Measurements from ENCODE around the gene TNFRSF8. TPM values are rescaled to one million over a fixed set of nuclear protein-coding genes. Genes with fewer than 3 reads are reported as not detected.
"Not testable (repeated sequence)": the region's sequence is repeated elsewhere in the genome, so short reads cannot be mapped to it uniquely, and the experiment has no call there.

The TNFRSF8 gene
- total RNA-seq, 1 experiment from 2014 or later, result not detected

- no peak for ATAC-seq
- BruUV-seq (replicated peaks), result no TSS peak
- H3K9ac ChIP-seq (ENCODE audit: low read length), result no peak overlapping the region
These were observed 30.9 kb upstream of the TNFRSF8 start for GRCh38 chr1:12032161-12032621.

GRCh38 chr1:12033441-12033840 is 29.7 kb upstream of the TNFRSF8 start:
- DNase-seq; H3K9me2 ChIP-seq (replicated peaks; ENCODE audit: low read length); H3K9ac ChIP-seq (ENCODE audit: low read length); H3K4me2 ChIP-seq (ENCODE audit: low read length); POLR2A ChIA-PET (ENCODE audit: unreplicated experiment); BruUV-seq (replicated peaks); H2AFZ ChIP-seq (ENCODE audit: low read length); H3F3A ChIP-seq (ENCODE audit: low read length, unreplicated experiment); H3K36me3 ChIP-seq (ENCODE audit: low read depth, low read length); H4K20me1 ChIP-seq (ENCODE audit: low read length); H3K27me3 ChIP-seq (ENCODE audit: low read length); H3K27ac ChIP-seq (ENCODE audit: low read length); ATAC-seq; H3K9me3 ChIP-seq (ENCODE audit: low read length); H3K4me1 ChIP-seq (ENCODE audit: insufficient read depth, low read length); H3K79me2 ChIP-seq (ENCODE audit: low read length); H3K4me3 ChIP-seq (ENCODE audit: low read length); intact Hi-C loops (cut with micrococcal nuclease): not testable (repeated sequence)
- CTCF ChIA-PET, result interaction anchor here (0.8 kb wide), 1 partner anchor 46 kb away, joined by 4 read pairs; no protein-coding TSS in a partner anchor

More at GRCh38 chr1:12032161-12032621, 30.9 kb upstream of the TNFRSF8 start:
- TF ChIP-seq EZH2phosphoT487 (IDR thresholded peaks at IDR 0.05; ENCODE audit: borderline replicate concordance, low read length), result no peak
- TF ChIP-seq CTCF (conservative IDR thresholded peaks at IDR 0.05; ENCODE audit: low read depth, low read length), result no peak
- no peak for TF ChIP-seq EZH2 (IDR thresholded peaks at IDR 0.05; ENCODE audit: low read length, unreplicated experiment)
- CTCF ChIA-PET, result interaction anchor here (0.6 kb wide), 1 partner anchor 48 kb away, joined by 3 read pairs; no protein-coding TSS in a partner anchor
- DNase-seq, result no peak
- Histone ChIP-seq H3K79me2 (ENCODE audit: low read length) (no peaks in the 10 kb centered on the region), H3K36me3 (ENCODE audit: low read depth, low read length) (0 out of 2 replicates have a peak, but pooled peaks cover 4% of the 10 kb centered on the region), H3K4me3 (ENCODE audit: low read length) (no peak overlapping the region), H3K4me2 (ENCODE audit: low read length) (no peak overlapping the region), H4K20me1 (ENCODE audit: low read length) (no peaks in the 10 kb centered on the region), H2AFZ (ENCODE audit: low read length) (no peak overlapping the region), H3K27me3 (ENCODE audit: low read length) (no peaks in the 10 kb centered on the region), H3K9me3 (ENCODE audit: low read length) (no peaks in the 10 kb centered on the region), H3K9me2 (replicated peaks; ENCODE audit: low read length) (no peaks in the 10 kb centered on the region), H3K27ac (ENCODE audit: low read length) (no peak overlapping the region), H3F3A (ENCODE audit: low read length, unreplicated experiment) (no peaks in the 10 kb centered on the region), H3K4me1 (ENCODE audit: insufficient read depth, low read length) (no peaks in the 10 kb centered on the region)
- intact Hi-C loops (cut with micrococcal nuclease), result no loop called here
- POLR2A ChIA-PET (ENCODE audit: unreplicated experiment), result no interaction called here

- POLR2A ChIA-PET (ENCODE audit: unreplicated experiment), result no interaction called here
- H2AFZ ChIP-seq (ENCODE audit: low read length), result no peak overlapping the region
- intact Hi-C loops (cut with micrococcal nuclease), result no loop called here
- H3K27me3 ChIP-seq (ENCODE audit: low read length), result no peaks in the 10 kb centered on the region
- no peaks in the 10 kb centered on the region for H3K9me3 ChIP-seq (ENCODE audit: low read length)
- BruUV-seq (replicated peaks), result no TSS peak
- no peaks in the 10 kb centered on the region for H3K4me1 ChIP-seq (ENCODE audit: insufficient read depth, low read length)
- DNase-seq (no peak), ATAC-seq (no peak)
- no peaks in the 10 kb centered on the region for H3K79me2 ChIP-seq (ENCODE audit: low read length)
- H3K4me2 ChIP-seq (ENCODE audit: low read length), result no peak overlapping the region
- H3K4me3 ChIP-seq (ENCODE audit: low read length), result no peak overlapping the region
- no peak overlapping the region for H3K9ac ChIP-seq (ENCODE audit: low read length)
- H3K36me3 ChIP-seq (ENCODE audit: low read depth, low read length), result 0 out of 2 replicates have a peak, but pooled peaks cover 4% of the 10 kb centered on the region
- H3K9me2 ChIP-seq (replicated peaks; ENCODE audit: low read length), result no peaks in the 10 kb centered on the region
- H3F3A ChIP-seq (ENCODE audit: low read length, unreplicated experiment), result no peaks in the 10 kb centered on the region
- CTCF ChIA-PET, result no interaction called here
- H3K27ac ChIP-seq (ENCODE audit: low read length), result no peak overlapping the region
- H4K20me1 ChIP-seq (ENCODE audit: low read length), result no peaks in the 10 kb centered on the region
- TF ChIP-seq EZH2 (IDR thresholded peaks at IDR 0.05; ENCODE audit: low read length, unreplicated experiment), result no peak
- no peak for TF ChIP-seq EZH2phosphoT487 (IDR thresholded peaks at IDR 0.05; ENCODE audit: borderline replicate concordance, low read length)
- no peak for TF ChIP-seq CTCF (conservative IDR thresholded peaks at IDR 0.05; ENCODE audit: low read depth, low read length)
These were observed 28.7 kb upstream of the TNFRSF8 start for GRCh38 chr1:12034381-12034801.
